Thyroid gland (tissue), 4 donors: ENCODE measurements around the gene LAIR2.

Source experiments
- CTCF ChIP-seq, 6 experiments: fragments of 200-600 bp in 3 of 6; fragments of 450-650 bp in 3 of 6; sonication (generic) in 3 of 6; IDR thresholded peaks; one replicate each; pipeline ENCODE4 v1.5.1; 2016 to 2019; ENCODE audit warnings: antibody characterized with exemption in 6 of 6, mild to moderate bottlenecking in 2 of 6, inconsistent platforms in 1 of 6, moderate library complexity in 1 of 6
- POLR2A ChIP-seq, 2 donors: fragments of 450-650 bp; IDR thresholded peaks; one replicate each; pipeline ENCODE4 v1.6.1; 2017; ENCODE audit warnings: antibody characterized with exemption in 2 of 2, mild to moderate bottlenecking in 2 of 2, moderate library complexity in 1 of 2

GRCh38 chr19:54453921-54454780, 48.5 kb upstream of the LAIR2 start:
- no peak for TF ChIP-seq POLR2A (IDR thresholded peaks at IDR 0.05)
- no peak for TF ChIP-seq CTCF (IDR thresholded peaks at IDR 0.05)
